Measurements from ENCODE around the gene CATSPER3.
"Not testable (repeated sequence)": the region's sequence is repeated elsewhere in the genome, so short reads cannot be mapped to it uniquely, and the experiment has no call there.

The CATSPER3 gene

DNA sequence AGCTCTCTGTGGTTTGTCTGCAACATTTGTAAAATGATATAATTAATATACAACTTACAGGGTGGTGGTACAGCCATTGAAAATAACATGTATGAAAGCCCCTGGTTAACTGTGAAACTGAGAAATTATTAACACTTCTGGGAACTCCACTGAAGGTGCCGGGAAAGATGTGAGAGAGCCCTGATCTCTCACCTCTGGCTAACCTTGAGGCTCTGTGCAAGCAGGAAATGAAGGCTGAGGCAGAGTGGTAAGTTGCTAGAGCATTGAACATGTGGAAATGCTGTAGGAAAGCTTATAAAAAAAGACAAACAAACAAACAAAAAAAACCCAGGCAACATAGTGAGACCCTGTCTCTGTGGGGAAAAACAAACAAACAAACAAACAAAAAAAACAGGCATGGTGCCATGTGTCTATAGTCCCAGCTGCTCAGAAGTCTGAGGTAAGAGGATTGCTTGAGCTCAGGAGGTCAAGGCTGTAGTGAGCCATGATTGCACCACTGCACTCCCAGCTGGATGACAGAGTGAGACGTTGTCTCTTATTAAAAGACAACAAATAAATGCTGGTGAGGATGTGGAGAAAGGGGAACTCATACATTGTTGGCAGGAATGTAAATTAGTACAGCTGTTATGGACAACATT, 7.5 kb downstream of the CATSPER3 start:
- no peak for DNase-seq (ENCODE audit: low read depth in 3 of 3)

DNA sequence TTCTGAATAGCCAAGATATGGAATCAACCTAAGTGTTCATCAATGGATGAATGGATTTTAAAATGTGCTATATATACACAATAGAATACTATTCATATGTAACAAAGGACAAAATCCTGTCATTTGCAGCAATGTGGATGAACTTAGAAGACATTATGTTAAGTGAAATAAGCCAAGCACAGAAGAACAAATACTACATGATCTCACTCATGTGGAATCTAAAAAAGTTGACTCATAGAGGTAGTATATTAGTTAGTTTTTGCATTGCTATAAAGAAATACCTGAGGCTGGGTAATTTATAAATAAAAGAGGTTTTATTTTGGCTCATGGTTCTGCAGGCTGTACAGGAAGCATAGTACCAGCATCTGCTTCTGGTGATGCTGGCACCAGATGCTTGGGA, 8.1 kb downstream of the CATSPER3 start:
- no peak for DNase-seq (ENCODE audit: low read depth in 3 of 3)

DNA sequence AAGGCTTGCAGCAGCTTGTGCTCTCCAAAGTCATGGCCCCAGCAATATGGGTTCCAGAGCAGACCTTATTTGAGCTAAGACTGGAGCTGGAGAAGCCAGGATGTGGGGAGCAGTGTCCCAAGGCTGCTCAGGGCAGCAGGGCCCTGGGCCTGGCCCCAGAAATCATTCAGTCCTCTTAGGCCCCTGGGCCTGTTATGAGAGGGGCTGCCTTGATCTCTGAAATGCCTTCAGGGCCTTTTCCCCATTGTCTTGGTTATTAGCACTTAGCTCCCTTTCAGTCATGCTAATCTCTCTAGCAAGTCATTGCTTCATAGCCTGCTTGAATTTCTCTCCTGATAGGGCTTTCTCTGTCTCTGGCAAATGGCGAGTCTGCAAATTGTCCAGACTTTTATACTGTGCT, 9.1 kb downstream of the CATSPER3 start:
- no peak for DNase-seq (ENCODE audit: low read depth in 3 of 3)

DNA sequence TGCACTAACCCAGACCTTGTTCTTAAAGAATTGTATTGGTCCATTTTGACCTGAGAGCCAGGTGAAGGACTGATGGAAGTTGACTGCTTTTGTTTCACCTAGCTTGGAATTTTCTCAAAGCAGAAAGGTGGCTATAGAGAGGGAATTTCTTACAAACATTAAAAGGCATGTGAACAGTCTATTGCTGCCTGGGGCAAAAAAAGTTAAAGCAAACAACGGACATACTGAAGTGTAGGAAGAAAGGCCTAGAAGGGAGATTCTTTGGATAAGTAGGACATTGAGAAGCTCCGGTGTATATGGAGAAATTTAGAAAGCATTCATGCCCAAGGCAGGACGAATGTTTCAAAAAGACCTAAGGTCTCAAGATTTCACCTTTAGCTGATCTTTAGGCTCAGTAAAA, 11.7 kb downstream of the CATSPER3 start:
- no peak for DNase-seq (ENCODE audit: low read depth in 3 of 3)

DNA sequence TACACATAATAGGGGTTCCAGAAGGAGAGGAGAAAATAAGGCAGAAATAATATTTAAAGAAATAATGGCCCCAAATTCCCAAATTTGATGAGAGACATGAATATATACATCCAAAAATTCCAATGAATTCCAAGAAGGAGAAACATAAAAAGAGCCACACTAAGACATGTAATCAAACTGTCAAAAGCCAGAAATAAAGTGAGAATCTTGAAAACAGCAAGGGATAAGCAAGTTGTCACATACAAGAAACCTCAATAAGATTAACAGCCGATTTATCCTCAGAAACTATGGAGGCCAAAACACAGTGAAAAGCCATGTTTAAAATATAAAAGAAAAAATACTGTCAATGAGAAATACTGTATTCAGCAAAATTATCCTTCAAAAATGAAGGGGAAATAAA, 14.5 kb downstream of the CATSPER3 start:
- DNase-seq (ENCODE audit: low read depth in 3 of 3), result no peak

DNA sequence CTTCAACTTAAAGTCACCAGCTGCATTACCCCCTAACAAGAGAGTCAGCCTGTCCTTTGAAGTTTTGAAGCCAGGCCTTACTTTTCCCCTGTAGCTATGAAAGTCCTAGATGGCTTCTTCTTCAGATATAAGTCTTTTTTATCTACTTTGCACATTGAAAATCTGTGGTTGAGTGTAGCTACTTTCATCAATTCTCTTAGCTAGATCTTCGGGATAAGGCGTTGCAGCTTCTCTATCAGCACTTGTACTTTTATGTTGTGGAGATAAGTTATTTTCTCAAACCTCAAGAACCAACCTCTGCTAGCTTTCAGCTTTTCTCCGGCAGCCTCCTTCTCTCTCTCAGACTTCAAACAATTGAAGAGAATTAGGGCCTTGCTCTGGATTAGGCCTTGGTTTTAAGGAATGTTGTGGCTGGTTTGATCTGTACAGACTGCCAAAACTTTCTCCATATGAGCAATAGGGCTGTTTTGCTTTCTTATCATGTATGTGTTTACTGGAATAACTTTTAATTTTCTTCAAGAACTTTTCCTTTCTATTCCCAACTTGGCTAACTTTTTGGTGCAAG, 21.6 kb downstream of the CATSPER3 start:
- DNase-seq (ENCODE audit: low read depth in 3 of 3), result no peak

DNA sequence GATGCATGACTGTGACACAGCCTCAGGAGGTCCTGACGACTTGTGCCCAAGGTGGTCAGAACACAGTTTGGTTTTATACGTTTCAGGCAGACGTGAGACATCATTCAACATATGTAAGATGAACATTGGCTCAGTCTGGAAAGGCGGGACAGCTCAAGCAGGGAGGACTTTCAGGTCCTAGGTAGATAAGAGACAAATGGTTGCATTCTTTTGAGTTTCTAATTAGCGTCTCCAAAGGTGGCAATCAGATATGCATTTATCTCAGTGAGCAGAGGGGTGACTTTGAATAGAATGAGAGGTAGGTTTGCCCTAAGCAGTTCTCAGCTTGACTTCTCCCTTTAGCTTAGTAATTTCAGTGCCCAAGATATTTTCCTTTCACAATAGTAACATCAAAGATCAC, 22.5 kb downstream of the CATSPER3 start:
- not testable (repeated sequence) for DNase-seq (ENCODE audit: low read depth in 3 of 3)

DNA sequence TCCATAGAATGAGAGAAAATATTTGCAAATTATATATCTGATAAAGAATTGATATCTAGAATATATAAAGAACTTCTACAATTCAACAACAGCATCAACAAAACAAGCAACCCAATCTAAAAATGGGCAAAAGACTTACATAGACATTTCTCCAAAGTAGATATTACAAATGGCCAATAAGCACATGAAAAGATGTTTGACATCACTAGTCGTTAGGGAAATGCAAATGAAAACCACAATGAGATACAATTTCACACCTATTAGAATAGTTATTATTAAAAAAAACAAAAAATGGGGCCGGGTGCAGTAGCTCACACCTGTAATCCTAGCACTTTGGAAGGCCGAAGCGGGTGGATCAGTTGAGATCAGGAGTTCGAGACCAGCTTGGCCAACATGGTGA, 24.4 kb downstream of the CATSPER3 start:
- DNase-seq (ENCODE audit: low read depth in 3 of 3), result no peak

DNA sequence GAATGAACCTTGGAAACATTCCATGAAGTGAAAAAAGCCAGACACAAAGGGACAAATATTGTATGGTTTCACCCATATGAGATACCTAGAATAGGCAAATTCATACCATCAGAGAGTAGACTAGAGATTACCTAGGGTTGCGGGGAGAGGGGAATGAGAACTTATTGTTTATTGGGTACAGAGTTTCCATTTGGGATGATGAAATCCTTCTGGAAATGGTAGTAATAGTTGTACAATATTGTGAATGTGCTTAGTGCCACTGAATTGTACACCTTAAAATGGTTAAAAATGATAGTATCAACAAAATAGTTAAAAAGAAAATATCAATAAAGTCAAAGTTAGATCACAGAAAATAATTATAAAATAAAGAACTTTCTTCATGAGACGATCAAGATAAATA, 25.5 kb downstream of the CATSPER3 start:
- no peak for DNase-seq (ENCODE audit: low read depth in 3 of 3)

DNA sequence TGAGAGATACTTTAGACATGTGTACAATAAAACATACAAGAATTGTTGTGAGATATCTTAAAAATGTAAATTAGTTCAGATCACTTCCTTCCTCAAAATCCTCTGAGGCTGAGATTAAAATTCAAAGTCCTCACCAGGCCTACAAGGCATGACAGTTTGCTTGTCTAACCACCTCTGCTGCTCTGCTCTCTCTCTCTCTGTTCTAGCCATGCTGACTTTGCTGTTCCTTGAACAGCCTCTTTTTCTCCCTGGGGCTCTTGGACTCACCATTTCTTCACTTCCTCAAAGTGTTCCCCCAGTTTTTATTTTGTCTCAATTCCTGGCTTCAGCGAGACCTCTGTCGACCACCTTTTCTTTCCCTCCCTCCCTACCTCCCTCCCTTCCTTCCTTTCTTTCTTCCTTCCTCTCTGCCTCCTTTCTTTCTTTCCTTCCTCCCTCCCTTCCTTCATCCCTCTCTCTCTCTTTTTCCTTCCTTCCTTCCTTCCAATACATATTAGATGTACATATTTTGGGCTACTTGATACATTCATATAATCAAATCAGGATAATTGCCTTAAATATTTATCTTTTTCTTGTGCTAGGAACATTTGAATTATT, 27.0 kb downstream of the CATSPER3 start:
- no peak for DNase-seq (ENCODE audit: low read depth in 3 of 3)

DNA sequence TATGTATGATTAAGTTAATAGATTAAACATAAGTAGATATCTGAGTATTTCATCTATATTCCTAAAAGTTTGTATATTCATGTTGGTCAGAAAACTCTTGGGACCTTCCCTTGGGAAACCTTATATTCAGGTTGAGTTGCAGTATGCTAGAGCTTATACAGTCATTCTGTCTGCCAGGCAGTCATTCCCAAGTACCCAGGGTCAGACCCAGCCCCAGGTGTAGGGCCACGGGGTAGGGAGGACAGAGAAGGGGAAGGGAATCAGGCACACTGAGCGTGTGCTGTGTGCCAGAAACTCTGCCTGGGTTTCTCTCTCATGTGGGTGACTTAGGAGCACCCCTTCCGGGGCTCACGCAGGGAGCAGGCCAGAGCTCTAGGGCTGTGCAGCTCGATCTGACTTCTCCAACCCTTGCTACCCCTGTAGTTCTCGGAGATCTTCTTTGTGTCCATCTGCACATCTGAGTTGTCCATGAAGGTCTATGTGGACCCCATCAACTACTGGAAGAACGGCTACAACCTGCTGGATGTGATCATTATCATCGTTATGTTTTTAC, 28.2 kb downstream of the CATSPER3 start:
- no peak for DNase-seq (ENCODE audit: low read depth in 3 of 3)

DNA sequence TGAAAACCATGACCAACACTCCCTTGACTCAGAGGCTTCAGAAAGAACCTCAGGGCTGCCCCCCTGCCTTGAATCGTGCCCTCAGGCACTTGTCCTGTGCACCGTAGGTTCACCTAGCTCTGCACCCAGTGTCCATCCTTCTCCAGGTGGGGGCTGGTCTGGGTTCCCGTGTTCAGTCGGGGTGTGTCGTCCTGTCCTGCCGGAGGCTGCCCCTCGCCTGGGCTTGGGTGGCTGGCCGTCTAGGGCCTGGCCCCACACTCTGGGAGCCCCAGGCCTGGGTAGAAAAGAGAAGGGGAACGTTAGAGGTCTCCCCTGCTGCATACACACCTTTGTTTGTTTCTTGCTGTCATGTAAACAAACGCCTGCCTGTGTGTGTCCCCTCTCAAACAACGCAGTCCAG, 29.3 kb downstream of the CATSPER3 start:
- no peak for DNase-seq (ENCODE audit: low read depth in 3 of 3)

DNA sequence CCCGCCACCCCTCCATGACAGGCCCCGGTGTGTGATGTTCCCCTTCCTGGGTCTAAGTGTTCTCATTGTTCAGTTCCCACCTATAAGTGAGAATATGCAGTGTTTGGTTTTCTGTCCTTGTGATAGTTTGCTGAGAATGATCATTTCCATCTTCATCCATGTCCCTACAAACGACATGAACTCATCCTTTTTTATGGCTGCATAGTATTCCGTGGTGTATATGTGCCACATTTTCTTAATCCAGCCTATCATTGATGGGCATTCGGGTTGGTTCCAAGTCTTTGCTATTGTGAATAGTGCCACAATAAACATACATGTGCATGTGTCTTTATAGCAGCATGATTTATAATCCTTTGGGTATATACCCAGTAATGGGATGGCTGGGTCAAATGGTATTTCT, 30.4 kb downstream of the CATSPER3 start:
- DNase-seq (ENCODE audit: low read depth in 3 of 3), result not testable (repeated sequence)

DNA sequence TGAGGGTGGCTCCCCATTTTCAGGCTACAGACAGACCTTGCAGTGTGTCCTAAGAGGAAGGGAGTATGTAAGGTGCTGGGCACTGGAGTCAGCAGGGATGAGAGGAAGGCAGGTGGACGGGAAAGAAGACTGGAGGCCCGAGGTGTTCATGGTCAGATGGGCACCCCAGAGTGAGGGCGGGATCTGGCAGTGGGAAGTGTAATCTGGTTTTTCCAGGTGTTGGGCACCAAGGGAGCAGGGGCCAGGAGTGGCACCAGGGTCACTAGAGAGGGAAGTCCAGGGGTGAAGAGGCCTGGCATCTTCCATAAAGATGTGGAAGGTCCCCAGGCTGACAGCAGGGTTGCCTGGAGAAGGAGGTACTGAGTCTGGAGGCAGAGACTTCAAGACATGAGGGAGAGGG, 36.7 kb downstream of the CATSPER3 start:
- no peak for DNase-seq (ENCODE audit: low read depth in 3 of 3)

DNA sequence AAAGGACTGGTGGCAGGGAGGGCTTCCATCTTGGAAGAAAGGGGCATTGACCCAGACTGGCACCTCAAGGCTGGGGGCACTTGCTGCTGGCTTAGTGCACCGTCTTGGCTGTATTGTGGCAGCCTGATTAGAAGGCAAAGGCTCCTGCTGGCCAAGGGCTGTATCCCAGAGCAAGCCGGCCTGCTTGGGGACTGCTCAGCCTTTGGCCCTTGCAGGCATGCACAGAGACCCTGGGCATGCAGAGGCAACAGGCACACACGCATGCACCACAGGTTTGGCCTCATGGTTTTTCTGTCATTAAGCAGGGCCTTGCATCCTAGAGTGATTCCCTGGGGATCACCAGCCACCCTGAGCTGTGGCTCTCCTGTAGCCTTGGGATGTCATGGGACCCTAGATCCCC, 37.4 kb downstream of the CATSPER3 start:
- DNase-seq (ENCODE audit: low read depth in 3 of 3), result no peak

DNA sequence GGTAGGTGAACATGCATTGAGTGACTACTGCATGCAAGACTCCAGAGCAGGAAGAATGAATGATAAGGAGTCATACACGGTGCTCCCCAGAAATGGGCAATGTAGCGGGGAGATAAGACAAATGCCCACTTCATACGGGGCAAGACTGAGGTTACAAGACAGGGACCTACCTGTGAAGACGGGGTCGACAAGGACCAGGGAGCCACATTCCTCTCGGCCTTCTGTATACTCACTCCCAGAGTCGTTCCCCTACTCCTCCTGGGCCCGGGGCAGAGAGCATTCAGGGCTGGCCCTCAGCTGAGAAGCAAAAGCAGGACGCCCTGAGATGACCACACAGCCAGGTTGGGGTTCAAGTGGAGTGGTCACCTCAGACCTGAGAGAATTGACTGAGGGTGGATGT, 39.6 kb downstream of the CATSPER3 start:
- no peak for DNase-seq (ENCODE audit: low read depth in 3 of 3)

DNA sequence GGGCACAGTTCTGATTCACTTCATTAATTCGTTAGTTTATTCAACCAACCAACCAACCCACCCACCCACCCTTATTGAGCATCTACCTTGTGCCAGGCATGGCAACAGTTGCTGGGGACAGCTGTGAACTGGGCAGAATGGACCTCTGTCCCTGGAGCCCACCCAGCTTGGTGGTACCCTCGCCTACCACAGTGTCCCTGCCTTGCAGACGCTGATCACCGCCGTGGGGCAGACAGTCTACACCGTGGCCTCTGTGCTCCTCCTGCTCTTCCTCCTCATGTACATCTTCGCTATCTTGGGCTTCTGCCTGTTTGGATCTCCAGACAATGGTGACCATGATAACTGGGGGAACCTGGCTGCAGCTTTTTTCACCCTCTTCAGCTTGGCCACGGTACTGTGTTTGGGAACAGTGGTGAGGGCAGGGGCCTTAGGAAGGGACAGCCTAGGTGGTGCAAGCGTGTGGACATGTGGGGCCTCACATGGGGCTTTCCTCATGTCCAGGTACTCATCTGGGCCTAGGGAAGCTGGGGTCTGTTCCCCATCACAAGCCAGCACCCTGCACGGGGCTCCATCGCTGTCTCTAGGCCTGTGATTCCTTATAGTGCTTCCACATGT, 40.1 kb downstream of the CATSPER3 start:
- DNase-seq (ENCODE audit: low read depth in 3 of 3), result no peak

DNA sequence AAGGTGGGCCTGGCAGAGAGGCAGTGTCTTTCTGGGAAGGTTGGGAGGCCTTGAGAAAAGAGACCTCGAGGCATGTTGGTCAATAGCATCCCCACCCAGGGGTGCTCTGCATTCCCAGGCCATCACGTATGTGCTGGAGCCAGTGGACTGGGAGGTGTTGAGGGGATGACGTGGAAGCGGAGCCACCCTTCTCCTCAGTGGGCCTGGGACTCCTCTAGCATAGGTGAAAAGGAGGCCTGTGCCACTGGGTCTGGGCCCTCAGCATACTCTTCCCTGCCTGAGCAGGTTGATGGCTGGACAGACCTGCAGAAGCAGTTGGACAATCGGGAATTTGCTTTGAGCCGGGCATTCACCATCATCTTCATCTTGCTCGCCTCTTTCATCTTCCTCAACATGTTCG, 40.8 kb downstream of the CATSPER3 start:
- DNase-seq (ENCODE audit: low read depth in 3 of 3), result no peak

DNA sequence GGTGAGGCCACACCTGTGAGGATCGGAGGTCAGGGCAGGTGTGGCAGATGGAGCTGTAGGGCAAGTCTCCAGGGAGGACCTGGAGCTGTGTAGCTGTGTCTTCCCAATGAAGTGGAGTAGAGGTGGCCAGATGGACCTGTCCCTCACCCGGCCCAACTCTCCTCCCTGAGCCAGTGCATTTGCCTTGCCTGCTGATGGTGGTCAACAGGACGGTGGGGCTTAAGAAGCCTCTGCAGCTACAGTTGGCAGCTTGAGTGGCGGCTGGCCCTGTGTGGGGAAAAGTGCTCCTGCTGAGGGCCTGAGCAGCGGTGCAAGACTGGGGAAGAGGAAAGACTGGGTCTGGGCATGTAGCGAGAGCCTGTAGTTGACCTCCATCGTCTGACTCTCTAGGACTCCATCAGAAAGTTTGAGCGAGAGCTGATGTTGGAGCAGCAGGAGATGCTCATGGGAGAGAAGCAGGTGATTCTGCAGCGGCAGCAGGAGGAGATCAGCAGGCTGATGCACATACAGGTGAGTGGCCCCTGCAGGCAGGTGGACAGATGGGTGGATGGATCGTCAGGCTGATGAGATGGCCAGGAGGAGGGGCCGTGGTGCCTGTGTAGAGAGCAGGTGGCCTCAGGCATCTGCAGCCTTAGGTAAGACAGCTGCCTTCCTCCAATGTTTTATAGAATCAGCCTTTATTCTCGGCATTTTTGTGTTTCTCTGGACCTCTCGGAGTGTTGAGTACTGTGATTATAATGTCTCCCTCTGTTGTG, 41.5 kb downstream of the CATSPER3 start:
- DNase-seq (ENCODE audit: low read depth in 3 of 3), result no peak

DNA sequence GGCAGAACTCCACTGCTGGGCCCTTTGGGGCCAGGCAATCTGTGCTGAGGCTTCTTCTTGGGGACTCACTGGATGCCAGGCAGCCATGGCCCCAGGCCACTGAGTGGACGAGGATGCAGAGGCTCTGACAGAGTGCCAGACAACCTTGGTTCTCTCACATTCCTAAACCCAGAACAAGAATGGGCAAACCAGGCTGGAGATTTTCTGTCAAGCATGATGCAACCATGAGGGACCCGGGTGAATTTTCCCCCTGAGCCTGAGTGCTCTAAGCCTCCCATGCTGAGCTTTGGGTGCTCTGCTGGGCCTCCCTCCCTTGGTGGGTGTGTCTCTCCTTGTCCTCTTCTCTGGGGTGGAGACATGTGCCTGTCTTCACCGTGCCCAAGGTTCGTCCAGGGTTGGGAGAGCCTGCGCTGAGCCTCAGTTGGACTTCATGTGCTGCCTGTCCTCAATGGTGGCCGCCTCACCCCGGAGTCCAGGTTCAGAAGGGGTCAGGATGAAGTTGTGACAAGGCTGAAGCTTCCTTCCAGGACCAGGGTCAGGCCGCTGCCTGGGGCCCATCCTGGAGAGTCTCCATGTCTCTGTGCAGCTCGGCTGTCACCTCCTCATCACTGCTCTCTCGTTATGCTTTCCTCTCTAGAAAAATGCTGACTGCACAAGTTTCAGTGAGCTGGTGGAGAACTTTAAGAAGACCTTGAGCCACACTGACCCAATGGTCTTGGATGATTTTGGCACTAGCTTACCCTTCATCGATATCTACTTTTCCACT, 42.2 kb downstream of the CATSPER3 start:
- no peak for DNase-seq (ENCODE audit: low read depth in 3 of 3)

Data from stimulated activated CD4-positive, alpha-beta T cell treated with anti-CD3 and anti-CD28 coated beads, TNF-alpha, amount 100 ng/mL, for 24 hours (primary cell).